Measurements from ENCODE around the gene PMFBP1.
A peak's percentile ranks its signal among the peaks of the same experiment; 100 is the strongest.

The PMFBP1 gene

GRCh38 chr16:72131036-72131435 lies 40.9 kb downstream of the PMFBP1 start:
- no peak for DNase-seq (ENCODE audit: low read depth)

- no peak for DNase-seq (ENCODE audit: low read depth)
Observed at GRCh38 chr16:72129976-72130656, 41.8 kb downstream of the PMFBP1 start.

GRCh38 chr16:72128701-72129100 lies 43.3 kb downstream of the PMFBP1 start:
- DNase-seq (ENCODE audit: low read depth), result no peak

GRCh38 chr16:72126429-72126765 lies 45.6 kb downstream of the PMFBP1 start:
- DNase-seq (ENCODE audit: low read depth), result no peak

GRCh38 chr16:72125635-72126428 lies 46.1 kb downstream of the PMFBP1 start:
- no peak for DNase-seq (ENCODE audit: low read depth)

- peak; percentile 64 for DNase-seq (ENCODE audit: low read depth)
Observed at GRCh38 chr16:72124761-72125634, 47.0 kb downstream of the PMFBP1 start.

- no peak for DNase-seq (ENCODE audit: low read depth)
Observed at GRCh38 chr16:72124148-72124547, 47.8 kb downstream of the PMFBP1 start.

- no peak for DNase-seq (ENCODE audit: low read depth)
Observed at GRCh38 chr16:72123426-72123825, 48.5 kb downstream of the PMFBP1 start.

- DNase-seq (ENCODE audit: low read depth), result no peak
Observed at GRCh38 chr16:72122916-72123315, 49.0 kb downstream of the PMFBP1 start.

- no peak for DNase-seq (ENCODE audit: low read depth)
Observed at GRCh38 chr16:72122308-72122707, 49.6 kb downstream of the PMFBP1 start.

GRCh38 chr16:72120026-72120425 lies 51.9 kb downstream of the PMFBP1 start:
- no peak for DNase-seq (ENCODE audit: low read depth)

- DNase-seq (ENCODE audit: low read depth), result no peak
Observed at GRCh38 chr16:72113616-72113945, 58.4 kb downstream of the PMFBP1 start.

- DNase-seq (ENCODE audit: low read depth), result no peak
Observed at GRCh38 chr16:72112906-72113615, 58.9 kb downstream of the PMFBP1 start.

- no peak for DNase-seq (ENCODE audit: low read depth)
Observed at GRCh38 chr16:72112452-72112792, 59.5 kb downstream of the PMFBP1 start.

- no peak for DNase-seq (ENCODE audit: low read depth)
Observed at GRCh38 chr16:72111657-72112451, 60.1 kb downstream of the PMFBP1 start.

GRCh38 chr16:72110662-72111615 lies 61.0 kb downstream of the PMFBP1 start:
- no peak for DNase-seq (ENCODE audit: low read depth)

- no peak for DNase-seq (ENCODE audit: low read depth)
Observed at GRCh38 chr16:72109966-72110530, 61.9 kb downstream of the PMFBP1 start.

GRCh38 chr16:72109300-72109699 lies 62.7 kb downstream of the PMFBP1 start:
- DNase-seq (ENCODE audit: low read depth), result no peak

- no peak for DNase-seq (ENCODE audit: low read depth)
Observed at GRCh38 chr16:72108353-72109102, 63.4 kb downstream of the PMFBP1 start.

All from fibroblast of gingiva (primary cell).